Testis (tissue), 2 donors: ENCODE measurements around the gene NLN.

Experiments used
- CTCF ChIP-seq, 3 experiments: fragments of 450-650 bp in 2 of 3; fragments of 200-600 bp in 1 of 3; sonication (generic) in 1 of 3; IDR thresholded peaks; one replicate each; pipeline ENCODE4 v1.5.1; 2016 to 2019; ENCODE audit warnings: antibody characterized with exemption in 3 of 3, mild to moderate bottlenecking in 2 of 3, moderate library complexity in 1 of 3
- POLR2A ChIP-seq: fragments of 450-650 bp; IDR thresholded peaks from one replicate; pipeline ENCODE4 v1.6.1; 2017; ENCODE audit warnings: antibody characterized with exemption, mild to moderate bottlenecking, moderate library complexity

DNA sequence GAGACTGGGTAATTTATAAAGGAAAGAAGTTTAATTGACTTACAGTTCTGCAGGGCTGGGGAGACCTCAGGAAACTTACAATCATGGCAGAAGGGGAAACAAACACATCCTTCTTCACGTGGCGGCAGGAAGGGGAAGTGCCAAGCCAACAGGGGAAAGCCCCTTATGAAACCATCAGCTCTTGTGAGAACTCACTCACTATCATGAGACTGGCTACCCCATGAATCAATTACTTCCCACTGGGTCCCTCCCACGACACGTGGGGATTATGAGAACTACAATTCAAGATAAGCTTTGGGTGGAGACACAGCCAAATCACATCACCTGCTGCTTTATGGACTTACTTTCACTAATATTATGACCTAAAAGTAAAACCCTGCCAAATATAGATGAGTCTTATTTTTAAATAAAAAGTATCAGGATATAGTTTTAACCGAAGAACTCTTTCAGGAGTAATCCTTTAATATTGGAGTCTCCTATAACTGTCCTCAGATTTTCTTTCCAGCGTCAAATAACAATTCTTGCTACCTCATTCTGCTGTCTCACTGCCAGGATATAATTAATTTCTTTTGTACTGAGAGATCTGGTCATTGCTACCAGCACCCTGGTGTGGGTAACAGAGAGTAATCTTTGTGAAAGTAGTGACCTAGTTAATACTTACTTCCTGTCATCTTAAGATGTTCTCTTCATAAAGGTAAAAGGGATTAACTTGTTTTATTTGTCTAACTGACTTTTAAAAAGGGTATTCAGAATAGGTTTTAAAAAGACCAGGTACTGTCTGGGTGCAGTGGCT, 68.6 kb downstream of the NLN start:
- TF ChIP-seq CTCF (IDR thresholded peaks at IDR 0.05) (no peak), POLR2A (no peak)
